CD14-positive monocyte (primary cell): ENCODE results near the gene NPL. TPM values are rescaled to one million over a fixed set of nuclear protein-coding genes. Genes with fewer than 3 reads are reported as not detected.
A peak's percentile ranks its signal among the peaks of the same experiment; 100 is the strongest.

Experiments
- DNase-seq, 3 donors: peaks; one replicate each; pipeline ENCODE4 v3.0.0-alpha.2; 2011 to 2022
- H2AFZ ChIP-seq: 2 replicates; pipeline ENCODE4 v1.6.0; 2012; ENCODE audit warnings: mild to moderate bottlenecking, low read depth, low read length, inconsistent platforms; ENCODE audit not compliant: insufficient read depth, poor library complexity, severe bottlenecking
- H3K27ac ChIP-seq, 2 donors: 1 replicate in 1 of 2; 2 replicates in 1 of 2; pipeline ENCODE4 v1.5.1; 2012 to 2013; ENCODE audit warnings: low read length in 2 of 2, control low read depth in 1 of 2, inconsistent platforms in 1 of 2, low read depth in 1 of 2, mild to moderate bottlenecking in 1 of 2
- H3K27me3 ChIP-seq, 2 donors: one replicate each; pipeline versions ENCODE4 v1.6.0 to v1.6.1; 2011 to 2013; ENCODE audit warnings: low read length in 2 of 2; ENCODE audit not compliant: control insufficient read depth in 2 of 2, insufficient read depth in 2 of 2
- H3K36me3 ChIP-seq, 2 donors: replicated peaks in 1 of 2; 1 replicate in 1 of 2; 2 replicates in 1 of 2; pipeline versions ENCODE4 v1.5.1 to v1.6.1; 2012 to 2013; ENCODE audit warnings: low read length in 2 of 2, control low read depth in 1 of 2, inconsistent platforms in 1 of 2, mild to moderate bottlenecking in 1 of 2; ENCODE audit not compliant: insufficient read depth in 2 of 2, control insufficient read depth in 1 of 2
- H3K4me1 ChIP-seq, 2 donors: 1 replicate in 1 of 2; 2 replicates in 1 of 2; pipeline versions ENCODE4 v1.5.1 to v1.6.1; 2012 to 2013; ENCODE audit warnings: low read length in 2 of 2, control low read depth in 1 of 2, inconsistent platforms in 1 of 2, mild to moderate bottlenecking in 1 of 2, moderate library complexity in 1 of 2; ENCODE audit not compliant: insufficient read depth in 2 of 2, control insufficient read depth in 1 of 2
- H3K4me2 ChIP-seq: replicated peaks from 2 replicates; pipeline ENCODE3; 2012; ENCODE audit warnings: low read length, moderate library complexity, mild to moderate bottlenecking; ENCODE audit not compliant: poor library complexity, severe bottlenecking; ENCODE audit errors: extremely low read depth
- H3K4me3 ChIP-seq, 3 experiments: fragments of 200-600 bp in 1 of 3; sonication (generic) in 1 of 3; replicated peaks in 1 of 3; 1 replicate in 2 of 3; 2 replicates in 1 of 3; pipeline ENCODE4 v1.5.1; 2011 to 2013; ENCODE audit warnings: low read length in 3 of 3, mild to moderate bottlenecking in 3 of 3, control low read depth in 2 of 3, low read depth in 2 of 3, inconsistent platforms in 1 of 3, moderate library complexity in 1 of 3
- H3K79me2 ChIP-seq: 2 replicates; pipeline ENCODE4 v1.6.0; 2012; ENCODE audit warnings: mild to moderate bottlenecking, control low read depth, inconsistent platforms, low read length, moderate library complexity; ENCODE audit not compliant: insufficient read depth
- H3K9ac ChIP-seq: 2 replicates; pipeline ENCODE4 v1.6.0; 2017; ENCODE audit warnings: low read length, mild to moderate bottlenecking; ENCODE audit not compliant: insufficient read depth, poor library complexity, severe bottlenecking
- H3K9me3 ChIP-seq, 2 donors: replicated peaks in 1 of 2; 1 replicate in 1 of 2; 2 replicates in 1 of 2; pipeline versions ENCODE4 v1.5.1 to v1.6.1; 2012 to 2013; ENCODE audit warnings: low read length in 2 of 2, control low read depth in 1 of 2; ENCODE audit not compliant: control insufficient read depth in 1 of 2, insufficient read depth in 1 of 2
- H4K20me1 ChIP-seq: 2 replicates; pipeline ENCODE4 v1.6.0; 2012; ENCODE audit warnings: mild to moderate bottlenecking, low read length, control low read depth, moderate library complexity; ENCODE audit not compliant: insufficient read depth
- H3K27ac Mint-ChIP-seq, 7 donors: one replicate each; pipeline ENCODE4 v1.8.0; 2020; ENCODE audit warnings: mild to moderate bottlenecking in 7 of 7, mixed read lengths in 7 of 7, moderate library complexity in 6 of 7, inconsistent platforms in 2 of 7
- H3K27me3 Mint-ChIP-seq, 3 donors: one replicate each; pipeline ENCODE4 v1.8.0; 2021 to 2022; ENCODE audit warnings: low read depth in 3 of 3, mild to moderate bottlenecking in 3 of 3, mixed read lengths in 3 of 3, moderate library complexity in 3 of 3, inconsistent platforms in 1 of 3
- H3K36me3 Mint-ChIP-seq, 2 donors: one replicate each; pipeline ENCODE4 v1.8.0; 2020; ENCODE audit warnings: mixed read lengths in 2 of 2, inconsistent platforms in 1 of 2, mild to moderate bottlenecking in 1 of 2
- H3K4me1 Mint-ChIP-seq: one replicate; pipeline ENCODE4 v1.8.0; 2020; ENCODE audit warnings: mild to moderate bottlenecking, mixed read lengths
- H3K4me3 Mint-ChIP-seq, 2 donors: one replicate each; pipeline ENCODE4 v1.8.0; 2020; ENCODE audit warnings: mild to moderate bottlenecking in 2 of 2, mixed read lengths in 2 of 2, moderate library complexity in 1 of 2
- H3K9me3 Mint-ChIP-seq, 7 donors: one replicate each; pipeline ENCODE4 v1.8.0; 2020 to 2022; ENCODE audit warnings: mixed read lengths in 7 of 7, mild to moderate bottlenecking in 6 of 7, moderate library complexity in 6 of 7, inconsistent platforms in 2 of 7
- WGBS: methylation state at CpG from one replicate; pipeline ENCODE4 v1.1.5; 2013; ENCODE audit warnings: missing lambda C conversion rate; ENCODE audit not compliant: insufficient coverage; 5-methylcytosine and 5-hydroxymethylcytosine counted together
- intact Hi-C, 2 donors: fragments of 100-400 bp; cut with micrococcal nuclease; formaldehyde crosslinking; loops; one replicate each; pipeline versions ENCODE4 v1.15.0 to v1.15.1; 2023
- polyA plus RNA-seq, 3 donors: library from polyadenylated mRNA; depleted of rRNA in 1 of 3; unstranded in 2 of 3; stranded (reverse) in 1 of 3; fragments of 300-500 nt in 2 of 3; fragments of >200 nt in 1 of 3; fragmentation: Illumina TruSeq in 2 of 3; gene quantifications; 1 replicate in 2 of 3; 2 replicates in 1 of 3; pipeline ENCODE4 v1.2.3, GENCODE V29; 2012 to 2021
- TF ChIP-seq, protein P1 (sequence below): fragments of 200-600 bp; IDR thresholded peaks from one replicate; pipeline ENCODE4 v1.8.0; 2022; ENCODE audit warnings: antibody characterized with exemption, mild to moderate bottlenecking

NPL gene
- polyA plus RNA-seq, 3 donors: 56.6 to 127 (median 127) TPM

DNA sequence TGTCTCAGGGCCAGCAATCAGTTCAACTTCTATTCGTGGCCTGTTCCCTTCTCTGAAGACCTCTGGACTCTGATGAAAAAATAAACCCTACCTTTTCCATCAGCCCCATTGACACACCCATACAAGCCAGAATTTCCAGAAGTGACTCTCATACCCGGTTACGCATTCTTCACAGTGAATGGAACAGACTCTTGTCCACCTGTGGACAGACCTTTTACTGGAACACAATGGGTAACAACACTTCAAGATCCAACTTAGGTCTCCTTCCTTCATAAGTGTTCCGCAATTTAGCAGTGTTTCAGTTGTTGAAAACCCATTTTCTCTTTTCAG is 2.6 kb upstream of the NPL start:
- Histone ChIP-seq H3K9me3 (no peaks in the 10 kb centered on the region), H2AFZ (no peak overlapping the region), H3K79me2 (peaks cover 8% of the 10 kb centered on the region), H3K4me2 (no peak overlapping the region), H4K20me1 (no peaks in the 10 kb centered on the region), H3K4me1 (peaks cover 20 to 31% of the 10 kb centered on the region in 2 donors), H3K36me3 (peaks cover 0 to 5% of the 10 kb centered on the region in 2 donors), H3K27ac (no peak overlapping the region), H3K4me3 (no peak overlapping the region), H3K27me3 (peaks cover 3 to 11% of the 10 kb centered on the region in 2 donors), H3K9ac (no peak overlapping the region)
- H3K27ac Mint-ChIP-seq: peak overlapping the region in 1 of 7 donors; percentile 37
- no peak for DNase-seq
- no peak overlapping the region for H3K4me3 Mint-ChIP-seq
- WGBS: 59% methylated on average over 3 of the region's 4 CpGs
- H3K36me3 Mint-ChIP-seq: peaks cover 10 to 14% of the 10 kb centered on the region in 2 donors
- H3K9me3 Mint-ChIP-seq: peaks cover 0 to 2% (median 0%) of the 10 kb centered on the region in 7 donors
- H3K4me1 Mint-ChIP-seq: peaks cover 45% of the 10 kb centered on the region
- TF ChIP-seq, protein P1, sequence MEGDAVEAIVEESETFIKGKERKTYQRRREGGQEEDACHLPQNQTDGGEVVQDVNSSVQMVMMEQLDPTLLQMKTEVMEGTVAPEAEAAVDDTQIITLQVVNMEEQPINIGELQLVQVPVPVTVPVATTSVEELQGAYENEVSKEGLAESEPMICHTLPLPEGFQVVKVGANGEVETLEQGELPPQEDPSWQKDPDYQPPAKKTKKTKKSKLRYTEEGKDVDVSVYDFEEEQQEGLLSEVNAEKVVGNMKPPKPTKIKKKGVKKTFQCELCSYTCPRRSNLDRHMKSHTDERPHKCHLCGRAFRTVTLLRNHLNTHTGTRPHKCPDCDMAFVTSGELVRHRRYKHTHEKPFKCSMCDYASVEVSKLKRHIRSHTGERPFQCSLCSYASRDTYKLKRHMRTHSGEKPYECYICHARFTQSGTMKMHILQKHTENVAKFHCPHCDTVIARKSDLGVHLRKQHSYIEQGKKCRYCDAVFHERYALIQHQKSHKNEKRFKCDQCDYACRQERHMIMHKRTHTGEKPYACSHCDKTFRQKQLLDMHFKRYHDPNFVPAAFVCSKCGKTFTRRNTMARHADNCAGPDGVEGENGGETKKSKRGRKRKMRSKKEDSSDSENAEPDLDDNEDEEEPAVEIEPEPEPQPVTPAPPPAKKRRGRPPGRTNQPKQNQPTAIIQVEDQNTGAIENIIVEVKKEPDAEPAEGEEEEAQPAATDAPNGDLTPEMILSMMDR: peak; percentile 12
- intact Hi-C loops: loop anchor here (5.0 to 10.0 kb wide), 4 partner anchors 185 to 702 kb away; partner anchors contain the start of genes GLUL (in 1 of the 2) and RGS16 (in 1 of the 2)
- peaks cover 16 to 27% (median 19%) of the 10 kb centered on the region in 3 donors for H3K27me3 Mint-ChIP-seq

DNA sequence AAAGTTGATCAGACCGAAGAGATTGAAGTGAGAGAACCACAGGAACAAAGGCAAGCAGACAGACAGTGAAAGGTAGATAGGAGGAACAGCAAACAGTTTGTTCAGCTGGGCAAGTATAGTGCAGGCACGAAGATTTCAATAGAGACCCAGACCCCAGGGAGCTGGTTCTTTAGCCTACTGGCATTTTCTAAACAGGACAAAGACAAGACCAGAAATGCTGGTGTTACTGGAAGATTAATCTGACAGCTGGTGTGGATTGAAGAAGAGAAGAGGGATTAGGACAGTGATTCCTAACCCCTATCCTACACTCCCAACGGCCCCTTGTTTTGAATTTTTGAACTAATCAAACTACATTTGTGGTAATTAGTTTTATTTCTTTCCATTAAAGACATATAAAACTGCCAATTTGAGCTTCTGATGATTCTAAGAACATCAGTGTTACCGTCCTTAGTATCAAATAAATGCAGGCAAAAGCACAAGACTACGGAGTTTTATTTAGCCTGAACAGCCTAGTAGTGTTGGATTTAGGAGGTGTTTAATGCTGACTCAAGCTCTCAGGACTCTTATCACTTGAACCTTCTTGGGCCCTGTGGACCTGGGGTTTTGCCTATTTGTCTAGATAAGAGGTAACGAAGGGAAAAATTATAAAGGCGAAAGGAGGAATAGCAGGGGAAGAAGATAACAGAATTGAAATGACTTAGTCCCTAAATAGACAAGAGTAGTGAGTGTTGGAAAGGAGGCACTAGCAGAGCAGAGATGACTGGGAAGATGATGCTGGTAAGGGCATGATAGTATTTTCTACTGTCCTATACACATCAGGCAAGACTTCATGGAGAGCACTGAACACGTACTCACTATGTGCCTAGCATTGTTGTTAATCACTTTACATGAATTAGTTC is 2.0 kb downstream of the NPL start:
- DNase-seq: no peak
- H3K9me3 ChIP-seq: no peaks in the 10 kb centered on the region
- Mint-ChIP-seq H3K27me3 (peaks cover 16 to 19% (median 18%) of the 10 kb centered on the region in 3 donors), H3K36me3 (peaks cover 34 to 43% of the 10 kb centered on the region in 2 donors), H3K27ac (peak overlapping the region in 1 of 7 donors; percentile 26), H3K9me3 (peaks cover 0 to 2% (median 0%) of the 10 kb centered on the region in 7 donors), H3K4me3 (peak overlapping the region in 1 of 2 donors; percentile 80), H3K4me1 (peaks cover 71% of the 10 kb centered on the region)
- 94% methylated on average over 5 of the region's 8 CpGs for WGBS
- intact Hi-C loops: no loop called here
- H3K36me3 ChIP-seq: peaks cover 0 to 25% of the 10 kb centered on the region in 2 donors
- H3K27me3 ChIP-seq: peaks cover 3 to 11% of the 10 kb centered on the region in 2 donors
- H3K27ac ChIP-seq: no peak overlapping the region
- no peak overlapping the region for H3K4me3 ChIP-seq
- H3K9ac ChIP-seq: no peak overlapping the region
- no peak overlapping the region for H2AFZ ChIP-seq
- H3K4me1 ChIP-seq: peaks cover 52 to 68% of the 10 kb centered on the region in 2 donors
- peaks cover 13% of the 10 kb centered on the region for H3K79me2 ChIP-seq
- TF ChIP-seq, protein P1: no peak
- peak overlapping the region; percentile 3 for H3K4me2 ChIP-seq
- H4K20me1 ChIP-seq: no peaks in the 10 kb centered on the region
